ENCODE data around the gene HERC3.
"Not testable (repeated sequence)": the region's sequence is repeated elsewhere in the genome, so short reads cannot be mapped to it uniquely, and the experiment has no call there.

Gene HERC3

DNA sequence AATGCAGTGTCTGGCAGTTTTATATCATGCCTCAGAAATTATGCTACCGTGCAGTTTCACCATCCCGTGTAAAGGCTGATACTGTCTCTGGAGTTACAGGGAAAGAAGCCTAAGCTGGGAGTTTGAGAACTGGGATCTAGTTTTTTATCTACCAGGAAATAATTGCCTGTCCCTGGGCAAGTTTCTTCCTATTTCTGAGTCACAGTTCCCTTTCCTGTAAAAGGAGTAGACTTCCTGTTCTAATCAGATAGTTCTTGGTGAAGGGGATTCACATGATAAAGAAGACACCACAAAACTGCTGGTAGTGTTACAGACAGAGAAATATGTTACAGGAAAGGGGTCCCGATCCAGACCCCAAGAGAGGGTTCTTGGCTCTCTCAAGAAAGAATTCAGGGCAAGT lies 17.1 kb downstream of the HERC3 start:
- no peak for DNase-seq (ENCODE audit: low read depth in 2 of 2)

DNA sequence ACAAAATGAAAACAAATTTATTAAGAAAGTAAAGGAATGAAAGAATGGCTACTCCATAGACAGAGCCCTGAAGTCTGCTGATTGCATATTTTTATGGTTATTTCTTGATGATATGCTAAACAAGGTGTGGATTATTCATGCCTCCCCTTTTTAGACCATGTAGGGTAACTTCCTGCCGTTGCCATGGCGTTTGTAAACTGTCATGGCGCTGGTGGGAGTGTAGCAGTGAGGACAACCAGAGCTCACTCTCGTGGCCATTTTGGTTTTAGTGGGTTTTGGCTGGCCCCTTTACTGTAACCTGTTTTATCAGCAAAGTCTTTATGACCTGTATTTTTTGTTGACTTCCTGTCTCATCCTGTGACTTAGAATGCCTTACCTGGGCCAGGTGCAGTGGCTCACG lies 17.5 kb downstream of the HERC3 start:
- not testable (repeated sequence) for DNase-seq (ENCODE audit: low read depth in 2 of 2)

DNA sequence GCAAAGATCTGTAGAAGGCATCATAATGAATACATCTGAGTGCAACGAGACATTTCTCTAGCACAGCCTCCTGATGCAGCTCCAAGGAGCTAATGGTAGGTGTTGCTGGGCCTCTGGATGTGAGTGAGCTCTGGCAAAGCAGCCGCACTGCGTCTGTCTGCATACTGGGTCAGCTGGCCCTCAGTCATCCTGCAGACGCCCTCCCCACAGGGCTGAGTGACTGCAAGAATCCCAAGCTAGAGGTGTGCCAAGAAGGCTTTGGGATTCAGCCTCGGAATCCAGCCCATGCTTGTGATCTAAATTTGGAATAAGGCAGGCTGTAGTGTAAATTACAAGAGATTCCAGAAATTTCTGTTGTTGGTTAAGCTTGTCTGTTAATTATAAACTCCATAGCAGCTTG lies 18.5 kb downstream of the HERC3 start:
- DNase-seq (ENCODE audit: low read depth in 2 of 2) = peak; percentile 34

DNA sequence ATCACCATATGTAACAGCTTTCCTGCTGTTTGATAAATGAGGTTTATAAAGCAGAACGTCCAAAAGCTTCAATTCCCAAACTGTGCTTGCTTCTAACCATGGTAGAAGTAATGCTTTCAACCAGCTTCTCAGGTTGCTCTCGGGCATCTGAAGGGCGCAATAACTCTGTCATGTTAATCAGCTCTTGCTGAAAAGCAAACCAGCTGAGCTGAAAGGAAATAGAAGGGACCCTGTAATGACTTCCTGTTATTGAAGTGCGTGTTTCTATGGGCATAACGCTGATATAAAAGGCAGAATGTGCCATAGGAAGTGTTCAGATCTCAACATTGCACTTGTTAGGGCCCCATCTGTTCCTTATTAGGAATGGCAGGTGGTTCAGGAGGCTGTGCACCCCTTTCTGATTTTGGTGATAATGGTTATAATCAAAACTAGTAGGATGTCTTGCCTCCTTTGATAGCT lies 21.2 kb downstream of the HERC3 start:
- DNase-seq (ENCODE audit: low read depth in 2 of 2) = no peak

DNA sequence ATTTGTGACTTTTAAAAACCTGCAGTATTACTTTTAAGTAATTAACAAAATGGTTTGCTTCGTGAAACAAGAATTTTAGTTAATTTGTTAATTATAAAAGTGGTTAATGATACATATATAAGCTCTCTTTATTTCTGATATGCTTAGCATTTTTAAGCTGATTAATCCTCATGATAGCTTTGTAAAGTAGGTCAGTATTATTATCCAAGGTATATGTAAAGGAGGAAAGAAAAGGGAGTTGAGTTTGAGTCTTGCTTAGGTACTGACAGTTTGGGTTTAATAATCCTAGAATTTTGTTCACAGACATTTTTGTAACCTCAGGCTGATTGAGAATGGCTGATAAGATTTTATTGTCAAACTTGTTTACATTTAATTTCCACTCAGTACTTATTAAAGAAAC lies 21.8 kb downstream of the HERC3 start:
- DNase-seq (ENCODE audit: low read depth in 2 of 2) = no peak

DNA sequence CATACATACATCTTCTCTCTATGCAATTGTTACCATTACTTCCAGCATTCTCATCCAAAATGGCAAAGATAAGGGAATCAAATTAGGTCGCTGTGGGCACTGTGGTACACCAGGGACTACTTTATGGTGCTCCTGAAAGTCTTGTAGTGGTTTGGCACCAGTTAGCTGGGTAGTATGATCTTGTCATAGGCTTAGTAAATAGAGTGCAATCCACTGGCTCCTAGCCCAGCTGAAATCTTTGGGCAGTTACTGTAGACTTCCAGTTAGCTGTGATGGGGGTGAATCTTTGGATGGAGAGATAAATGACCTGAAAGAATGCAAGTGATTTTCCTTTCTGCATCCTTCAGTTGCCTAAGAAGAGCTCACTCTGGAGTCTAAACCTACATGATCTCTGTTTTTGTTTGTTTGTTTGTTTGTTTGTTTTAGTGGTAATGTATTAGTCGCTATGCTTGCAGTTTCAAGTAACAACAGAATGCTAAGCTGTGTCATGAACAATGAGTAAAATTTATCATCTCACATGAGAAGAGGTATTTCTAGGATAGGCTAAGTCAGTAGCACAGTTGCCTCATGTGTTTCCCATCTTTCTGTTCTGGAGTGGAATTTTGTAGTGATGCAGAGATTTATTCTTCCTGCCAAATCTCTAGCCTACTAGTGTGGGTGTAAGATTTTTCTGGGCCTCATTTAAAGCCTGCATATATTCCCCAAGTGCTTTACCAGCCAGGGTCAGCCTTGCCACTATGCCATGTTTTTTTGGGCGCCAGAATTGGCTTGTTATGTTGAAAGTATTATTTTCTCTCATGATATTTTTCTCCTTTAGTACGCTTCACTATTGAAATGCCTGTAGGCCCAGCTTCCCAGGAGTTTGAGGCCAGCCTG lies 24.2 kb downstream of the HERC3 start:
- DNase-seq (ENCODE audit: low read depth in 2 of 2) = peak; percentile 81 to 86

DNA sequence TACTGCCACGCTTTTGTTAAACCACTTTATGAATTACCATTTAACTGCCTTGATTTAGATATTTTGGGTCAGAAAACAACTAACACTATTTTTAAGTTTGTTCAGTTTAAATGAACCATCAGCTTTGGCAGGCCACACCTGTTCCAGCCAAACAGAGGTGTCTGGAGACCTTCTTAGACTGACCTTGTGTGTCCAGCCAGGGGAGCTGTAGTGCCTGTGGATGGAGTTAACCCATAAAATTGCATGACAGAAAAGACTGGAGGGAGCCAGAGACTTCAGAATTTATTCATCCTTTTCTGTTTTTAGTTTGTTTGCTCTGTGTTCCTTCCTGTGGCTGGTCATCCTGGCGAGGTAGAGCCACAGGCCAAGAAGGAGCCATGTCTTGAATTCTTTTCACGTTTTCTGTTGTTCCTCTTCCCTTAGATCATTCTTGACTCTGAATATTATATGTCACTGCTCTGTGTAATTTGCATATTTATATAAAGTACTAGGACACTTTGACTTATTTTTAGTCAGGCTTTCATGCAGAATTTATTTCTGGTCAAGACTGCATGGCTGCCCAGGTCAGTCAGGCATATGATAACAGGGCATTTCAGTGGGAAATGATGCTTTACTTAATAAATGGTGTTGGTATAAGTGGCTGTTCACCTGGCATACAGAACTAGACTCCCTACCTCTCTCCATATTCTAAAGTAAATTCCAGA lies 26.7 kb downstream of the HERC3 start:
- DNase-seq (ENCODE audit: low read depth in 2 of 2) = no peak

DNA sequence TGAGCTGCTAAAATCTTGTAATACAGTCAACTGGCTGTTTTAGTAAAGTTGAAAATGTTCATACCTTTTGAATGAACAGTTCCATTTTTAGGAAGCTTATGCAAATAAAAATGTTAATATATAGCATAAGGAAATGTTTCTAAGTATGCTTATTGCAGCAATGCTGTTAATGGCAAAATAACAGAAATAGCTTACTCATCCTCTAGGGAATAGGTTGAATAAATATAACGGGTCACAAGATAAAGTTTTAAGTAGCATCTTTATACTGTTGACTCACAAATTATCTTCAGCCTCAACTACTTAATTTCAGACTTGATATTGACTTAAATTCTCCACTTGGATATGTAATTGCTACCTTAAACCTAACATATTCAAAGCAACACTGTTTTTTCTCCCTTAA lies 27.7 kb downstream of the HERC3 start:
- DNase-seq (ENCODE audit: low read depth in 2 of 2) = peak; percentile 24 to 27

DNA sequence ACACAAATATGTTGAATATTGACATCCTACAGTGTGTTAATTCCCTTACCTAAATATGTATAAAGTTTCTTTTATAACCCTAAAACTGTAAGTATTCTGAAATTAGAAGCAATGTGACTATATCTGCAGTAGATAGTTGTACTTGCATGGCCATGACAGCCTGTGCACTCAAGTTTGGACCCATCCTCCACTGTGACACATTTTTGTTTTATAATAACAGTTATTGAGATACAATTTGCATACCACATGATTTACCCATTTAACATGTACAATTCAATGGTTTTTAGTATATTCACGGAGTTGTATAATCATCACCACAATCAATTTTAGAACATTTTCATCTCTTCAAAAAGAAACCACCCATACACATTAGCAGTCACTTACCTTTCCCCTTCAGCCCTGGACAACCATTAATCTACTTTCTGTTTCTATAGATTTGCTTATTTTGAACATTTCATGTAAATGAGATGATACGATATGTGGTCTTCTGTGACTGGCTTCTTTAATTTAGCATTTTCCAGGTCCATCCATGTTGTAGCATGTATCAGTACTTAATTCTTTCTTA lies 29.6 kb downstream of the HERC3 start:
- no peak for DNase-seq (ENCODE audit: low read depth in 2 of 2)

DNA sequence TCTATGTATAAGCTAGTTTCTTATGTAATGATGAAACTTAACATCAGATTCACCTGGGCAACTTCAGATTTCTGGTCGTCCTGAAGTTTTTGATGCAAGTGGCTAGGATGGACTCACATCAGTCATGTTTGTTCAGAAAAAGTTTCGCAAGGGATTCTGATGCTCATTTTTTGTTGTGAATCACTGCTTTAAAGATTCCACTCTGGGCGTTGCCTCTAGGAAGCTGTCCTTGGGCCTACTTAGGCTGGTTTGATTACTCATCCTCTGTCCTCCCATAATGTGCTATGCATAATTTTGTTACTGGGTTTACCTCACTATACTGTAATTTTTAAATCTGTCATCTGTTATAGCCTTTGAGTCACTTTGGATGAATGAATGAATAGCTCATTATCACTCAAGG lies 30.8 kb downstream of the HERC3 start:
- peak; percentile 79 to 82 for DNase-seq (ENCODE audit: low read depth in 2 of 2)

DNA sequence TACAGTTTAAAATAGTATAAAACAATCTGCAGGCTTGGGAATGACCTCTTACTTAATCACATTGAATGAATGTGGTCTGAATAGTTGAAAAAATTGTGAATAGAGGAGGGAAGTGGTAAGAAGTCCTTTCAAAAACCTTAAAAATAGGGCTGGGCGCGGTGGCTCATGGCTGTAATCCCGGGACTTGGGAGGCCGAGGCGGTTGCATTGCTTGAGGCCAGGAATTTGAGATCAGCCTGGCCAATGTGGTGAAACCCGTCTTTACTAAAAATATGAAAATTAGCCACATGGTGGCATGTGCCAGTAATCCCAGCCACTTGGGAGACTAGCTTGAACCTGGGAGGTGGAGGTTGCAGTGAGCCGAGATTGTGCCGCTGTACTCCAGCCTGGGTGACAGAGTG lies 36.5 kb downstream of the HERC3 start:
- DNase-seq (ENCODE audit: low read depth in 2 of 2) = no peak

DNA sequence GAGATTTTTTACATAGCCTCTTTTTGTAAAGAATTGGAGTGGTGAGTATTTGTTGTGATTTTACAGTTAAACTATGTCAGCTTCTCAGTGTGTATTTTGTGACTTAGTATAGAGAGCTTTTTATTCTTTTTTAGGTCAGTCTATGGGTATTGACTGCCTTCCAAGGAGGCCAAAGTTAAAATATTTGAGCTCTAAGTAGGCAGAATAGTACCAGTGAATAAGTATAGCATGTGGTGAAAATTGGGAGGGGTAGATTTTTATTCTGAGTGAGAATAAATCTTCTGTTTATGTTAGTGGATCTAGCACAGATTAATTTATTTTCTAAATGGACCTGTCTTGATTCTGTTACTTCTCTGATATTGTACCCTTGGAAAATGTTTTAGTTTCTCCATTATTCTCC lies 37.5 kb downstream of the HERC3 start:
- DNase-seq (ENCODE audit: low read depth in 2 of 2) = no peak

DNA sequence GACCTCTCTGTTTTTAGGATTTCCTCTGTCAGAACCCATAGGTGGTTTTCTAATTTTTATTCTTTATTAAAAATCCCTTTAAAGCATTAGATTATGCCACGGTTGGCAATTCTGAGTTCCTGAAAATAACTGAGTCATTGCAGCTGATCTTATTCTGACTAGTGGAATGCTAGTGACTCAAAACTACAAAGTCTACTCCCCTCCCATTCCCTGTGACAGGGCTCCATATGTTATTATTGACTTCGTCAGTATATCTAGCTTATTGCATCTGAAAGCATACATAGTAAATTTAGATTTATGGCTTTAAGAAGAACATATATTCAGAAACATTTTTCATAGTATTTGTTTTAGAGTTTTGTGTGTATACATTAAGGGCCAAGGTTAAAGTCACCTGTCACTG lies 38.5 kb downstream of the HERC3 start:
- peak; percentile 26 to 35 for DNase-seq (ENCODE audit: low read depth in 2 of 2)

DNA sequence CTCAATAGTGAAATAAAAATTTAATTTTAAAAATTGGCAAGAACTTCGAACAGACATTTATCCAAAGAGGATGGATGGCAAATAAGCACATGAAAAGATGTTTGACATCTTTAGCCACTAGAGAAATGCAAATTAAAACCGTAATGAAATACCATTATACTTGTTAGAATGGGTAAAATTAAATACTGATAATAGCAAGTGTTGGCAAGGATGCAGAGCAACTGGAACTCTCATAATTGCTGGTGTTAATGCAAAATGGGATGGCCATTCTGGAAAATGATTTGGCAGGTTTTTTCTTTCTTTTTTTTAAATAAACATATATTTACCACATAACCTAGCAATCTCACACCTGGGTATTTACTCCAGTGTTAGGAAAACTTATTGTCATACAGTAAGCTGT lies 51.7 kb downstream of the HERC3 start:
- DNase-seq (ENCODE audit: low read depth in 2 of 2) = no peak

DNA sequence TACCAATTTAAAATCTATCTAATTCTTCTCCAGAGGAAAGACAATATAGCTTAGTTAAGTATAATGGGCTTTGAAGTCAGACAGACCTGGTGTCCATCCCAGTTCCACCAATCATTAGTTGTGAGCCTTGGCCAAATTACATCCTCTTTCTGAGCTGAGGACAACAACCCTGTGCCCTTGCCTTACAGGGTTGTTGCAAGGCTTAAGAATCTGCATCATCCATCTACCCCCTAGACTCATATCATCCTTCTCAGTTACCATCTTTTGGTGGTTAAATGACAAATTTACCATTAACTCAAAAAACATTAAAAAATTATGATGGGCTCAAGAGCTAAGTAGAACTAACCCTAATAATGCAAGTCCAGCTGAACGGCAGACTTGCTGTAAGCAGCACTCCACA lies 53.7 kb downstream of the HERC3 start:
- DNase-seq (ENCODE audit: low read depth in 2 of 2) = no peak

DNA sequence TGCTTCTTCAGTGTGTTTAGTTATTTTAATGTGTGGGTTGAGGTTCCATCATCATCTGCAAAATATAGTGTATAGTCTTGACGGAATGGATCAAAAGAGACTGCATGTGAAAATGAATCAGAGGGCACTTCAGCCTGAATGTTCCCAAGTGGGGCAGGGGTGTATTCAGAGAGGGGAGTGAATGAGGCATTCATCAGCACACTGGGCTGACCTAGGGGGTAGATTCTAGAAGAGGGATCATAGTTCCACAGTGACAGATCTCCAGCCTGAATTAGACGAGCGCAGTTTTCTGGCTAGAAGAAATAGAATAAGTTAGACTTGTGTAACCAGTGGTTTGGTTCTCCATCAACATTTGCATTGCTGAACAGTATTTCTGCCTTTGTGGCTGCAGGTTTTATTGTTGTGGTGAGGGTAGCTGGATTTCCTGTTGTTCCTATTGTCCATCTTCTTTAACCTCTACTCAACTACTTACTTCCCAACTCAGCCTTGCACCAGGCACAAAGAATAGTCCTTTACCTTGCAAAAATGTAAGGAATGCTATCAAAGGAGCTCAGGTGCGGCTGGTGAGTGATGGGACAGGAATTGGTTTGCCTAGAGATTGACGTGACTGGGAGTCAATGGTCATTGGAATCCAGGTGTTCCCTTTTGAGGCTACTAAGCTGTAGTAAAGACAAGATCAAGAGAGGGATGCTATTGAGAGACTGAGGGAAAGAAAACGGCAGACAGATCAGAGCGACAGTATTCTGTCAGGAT lies 54.4 kb downstream of the HERC3 start:
- DNase-seq (ENCODE audit: low read depth in 2 of 2) = no peak

DNA sequence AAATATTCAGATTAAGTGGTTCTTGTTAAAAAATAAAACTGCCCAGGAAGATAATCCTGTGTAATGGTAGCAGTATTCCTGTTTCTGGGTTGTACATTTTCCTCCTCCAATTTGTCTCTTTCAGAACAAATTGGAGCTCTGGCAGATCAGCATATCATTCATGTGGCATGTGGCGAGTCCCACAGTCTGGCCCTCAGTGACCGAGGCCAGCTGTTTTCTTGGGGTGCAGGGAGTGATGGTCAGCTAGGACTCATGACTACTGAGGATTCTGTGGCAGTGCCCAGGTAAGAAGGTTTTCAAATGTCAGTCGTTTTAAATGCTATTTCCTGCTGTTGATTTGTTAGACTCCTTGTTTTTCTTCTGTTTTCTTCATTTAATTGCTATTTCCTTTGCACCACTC lies 57.4 kb downstream of the HERC3 start:
- DNase-seq (ENCODE audit: low read depth in 2 of 2) = no peak

DNA sequence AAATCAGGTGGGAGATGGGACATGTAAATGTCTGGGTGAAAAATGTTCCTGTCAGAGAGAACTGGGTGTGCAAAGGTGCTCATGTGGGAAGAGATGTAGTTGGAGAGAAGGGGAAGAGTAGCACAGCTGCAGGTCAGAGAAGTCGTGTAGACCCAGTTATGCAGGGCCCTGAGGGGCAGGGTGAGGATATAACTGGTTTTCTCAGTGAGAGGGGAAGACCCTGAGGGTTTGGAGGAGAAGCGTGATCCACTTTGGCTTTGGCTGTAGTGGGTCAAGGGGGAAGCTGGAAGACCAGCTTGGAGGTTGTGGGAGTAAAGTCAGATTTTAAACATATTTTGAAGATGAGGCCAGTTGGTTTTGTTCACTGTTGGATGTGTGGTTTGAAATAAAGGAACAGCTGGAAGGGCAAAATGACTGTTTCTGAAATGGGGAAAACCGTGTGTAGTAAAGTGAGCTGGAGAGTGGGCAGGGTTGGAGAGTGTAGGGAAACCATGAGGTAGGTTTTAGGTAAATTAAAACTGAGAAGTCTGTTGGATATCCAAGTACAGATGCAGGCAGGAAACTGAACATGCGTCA lies 61.2 kb downstream of the HERC3 start:
- DNase-seq (ENCODE audit: low read depth in 2 of 2) = no peak

DNA sequence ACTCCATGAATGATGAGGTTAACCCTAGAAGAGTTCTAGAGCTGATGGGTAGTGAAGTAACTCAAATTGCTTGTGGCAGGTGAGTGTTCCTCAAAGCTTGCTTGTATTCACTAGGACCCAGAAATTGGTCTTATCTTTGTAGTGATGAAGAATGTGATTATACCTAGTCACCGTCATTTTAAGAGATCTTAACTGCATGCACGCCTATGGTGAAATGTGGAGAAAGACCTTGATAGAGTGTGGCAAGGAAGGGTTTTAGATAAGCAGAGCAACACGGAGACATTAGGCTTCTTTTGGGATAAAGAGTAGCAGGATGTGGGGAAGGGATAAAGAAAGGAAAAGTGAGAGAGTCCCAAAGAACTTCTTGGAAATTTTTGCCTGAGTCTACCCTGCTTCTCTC lies 62.9 kb downstream of the HERC3 start:
- no peak for DNase-seq (ENCODE audit: low read depth in 2 of 2)

DNA sequence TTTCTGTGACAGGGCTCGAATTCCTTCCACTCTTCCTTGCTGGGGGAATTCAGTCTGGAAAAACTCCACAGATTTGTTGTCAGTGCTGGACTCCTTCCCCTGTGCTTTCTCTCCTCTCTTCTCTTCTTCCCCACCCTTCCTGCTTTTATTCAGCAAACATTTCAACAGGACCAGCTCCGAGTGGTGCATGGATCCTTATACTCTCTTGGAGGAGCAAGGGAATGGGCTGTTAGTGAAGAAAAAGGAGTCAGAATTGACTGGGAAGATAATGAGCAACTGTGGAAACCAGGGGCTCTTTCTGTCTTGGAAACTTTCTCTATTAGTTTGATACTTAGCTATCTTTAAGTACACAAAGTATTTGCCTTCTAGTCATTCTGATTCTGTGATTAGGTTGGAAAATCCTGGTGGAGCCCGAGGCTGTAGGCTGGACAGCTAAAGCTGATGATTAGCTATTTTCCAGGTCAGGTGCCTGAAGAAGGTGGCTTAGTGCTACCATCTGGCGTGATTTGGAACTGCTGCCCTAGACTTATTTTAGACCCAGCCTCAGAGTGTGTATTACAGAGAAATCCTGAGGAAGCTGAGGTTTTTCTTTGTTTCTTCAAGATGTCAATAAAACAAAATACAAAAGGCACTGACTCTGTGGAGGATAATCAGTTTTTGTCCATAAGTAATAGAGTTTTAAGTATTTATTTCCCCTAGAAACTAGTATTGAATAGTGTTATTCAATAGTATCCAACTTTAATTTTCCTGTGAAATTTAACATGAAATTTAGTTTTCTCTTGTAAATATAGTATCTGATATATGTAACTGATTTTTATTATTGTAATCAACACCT lies 67.0 kb downstream of the HERC3 start:
- DNase-seq (ENCODE audit: low read depth in 2 of 2) = peak in 1 of 2 experiments; percentile 25

DNA sequence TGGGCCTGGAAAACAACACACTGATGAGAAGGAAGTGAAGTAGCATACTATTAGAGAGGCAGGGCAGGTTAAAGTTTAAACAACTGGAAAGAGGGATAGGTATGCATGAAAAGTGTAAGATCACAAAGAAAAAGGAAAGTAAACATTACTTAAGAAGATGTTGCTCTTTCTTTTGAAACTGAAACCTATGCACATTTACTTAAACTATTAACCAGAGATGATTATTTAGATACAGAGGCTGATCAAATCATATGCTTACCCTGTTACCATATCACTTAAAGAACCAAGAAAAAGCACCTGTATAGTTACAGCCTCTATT lies 67.6 kb downstream of the HERC3 start:
- DNase-seq (ENCODE audit: low read depth in 2 of 2) = no peak
